ENCODE results near the gene TRIM5. TPM values are rescaled to one million over a fixed set of nuclear protein-coding genes. Genes with fewer than 3 reads are reported as not detected.

The TRIM5 gene
- total RNA-seq, 1 experiment from 2014 or later: 21.5 TPM

DNA sequence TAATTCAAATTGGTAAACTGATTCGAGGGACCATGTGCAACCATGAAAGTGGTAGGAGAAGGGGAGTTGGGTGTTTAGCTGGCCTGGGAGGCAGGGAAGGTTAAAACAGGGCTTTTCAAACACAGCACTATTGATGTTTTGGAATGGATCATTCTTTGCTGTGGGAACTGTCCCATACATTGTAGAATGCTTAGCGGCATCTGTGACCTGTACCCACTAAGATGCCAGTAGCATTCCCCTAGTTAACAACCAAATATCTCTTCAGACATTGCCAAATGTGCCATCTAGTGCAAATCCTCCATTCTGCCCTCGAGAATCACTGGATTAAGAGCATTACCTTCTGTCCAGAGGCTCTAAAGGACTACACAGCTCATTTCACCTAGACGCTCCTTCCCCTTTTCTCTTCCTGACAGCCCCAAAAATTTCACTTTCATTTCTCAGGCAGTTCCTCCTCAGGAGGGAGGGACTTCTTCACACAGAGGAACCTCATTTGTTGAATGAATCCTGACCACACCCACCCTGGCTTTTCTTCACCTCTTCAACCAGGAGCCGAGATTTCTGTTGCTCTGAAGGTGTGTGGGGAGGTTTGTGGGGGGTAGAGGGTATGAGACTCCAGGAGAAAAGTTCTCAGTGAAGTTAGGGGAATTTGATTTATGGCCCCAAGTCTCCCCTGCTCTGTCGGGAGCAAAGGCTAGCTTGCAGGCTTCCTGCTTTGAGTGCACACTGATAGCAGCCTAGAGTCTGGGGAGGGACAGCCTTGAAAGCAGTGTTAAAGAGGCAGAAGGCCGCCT lies 60.2 kb downstream of the TRIM5 start, which contains the start of gene TRIM34:
Gene TRIM34 (plus strand): TSS at position 513 of the 791 bp plus-strand sequence. CDS start 7,331 bp downstream, outside the sequence.
- Histone ChIP-seq H2BK12ac (ENCODE audit: insufficient read length, low read depth, low read length) (no peak within 1 kb of the TSS), H3K4me1 (ENCODE audit: insufficient read depth, low read length) (peaks cover 20% of the 10 kb centered on the region; the same call in 1 of the 2 replicates), H3K23ac (ENCODE audit: insufficient read length, low read depth, low read length) (no peak within 1 kb of the TSS), H2AFZ (ENCODE audit: low read length) (peak within 1 kb of the TSS; percentile 96), H3K27me3 (ENCODE audit: insufficient read depth, low read length) (no peaks in the 10 kb centered on the region), H4K20me1 (ENCODE audit: control insufficient read depth, insufficient read depth, insufficient read length) (no peaks in the 10 kb centered on the region), H3K9ac (ENCODE audit: extremely low read depth, insufficient read length, low read length) (no peak within 1 kb of the TSS), H4K91ac (ENCODE audit: insufficient read length, low read depth, low read length) (no peak within 1 kb of the TSS), H3K79me2 (ENCODE audit: insufficient read depth, low read length) (no peaks in the 10 kb centered on the region; the same call in 1 of the 2 replicates), H3K4ac (ENCODE audit: low read depth, low read length) (no peak within 1 kb of the TSS), H2BK120ac (ENCODE audit: low read depth, low read length, poor library complexity, severe bottlenecking) (no peak within 1 kb of the TSS), H3K14ac (ENCODE audit: insufficient read depth, low read length) (no peak within 1 kb of the TSS), H3K27ac (ENCODE audit: insufficient read length, low read depth, low read length) (no peak within 1 kb of the TSS), H3K23me2 (ENCODE audit: insufficient read length, low read depth, low read length, poor library complexity, severe bottlenecking) (no peaks in the 10 kb centered on the region), H2BK5ac (ENCODE audit: insufficient read length, low read length) (no peak within 1 kb of the TSS), H3K18ac (ENCODE audit: insufficient read length, low read depth, low read length) (no peak within 1 kb of the TSS), H4K5ac (ENCODE audit: insufficient read length, low read depth, low read length) (no peak within 1 kb of the TSS), H3T11ph (ENCODE audit: low read length) (no peak within 1 kb of the TSS), H2BK20ac (ENCODE audit: low read depth, low read length, poor library complexity, severe bottlenecking) (peak within 1 kb of the TSS; percentile 98), H3K79me1 (ENCODE audit: insufficient read depth, low read depth, low read length, poor library complexity, severe bottlenecking) (no peaks in the 10 kb centered on the region), H4K8ac (replicated peaks; ENCODE audit: insufficient read length, low read depth, low read length) (no peak within 1 kb of the TSS), H3K56ac (ENCODE audit: insufficient read length, low read depth, low read length) (no peak within 1 kb of the TSS), H2BK15ac (ENCODE audit: low read depth, low read length) (no peak within 1 kb of the TSS; the same call in 1 of the 2 replicates), H3K4me2 (ENCODE audit: insufficient read depth, insufficient read length, low read length) (peak within 1 kb of the TSS; percentile 44), H2AK5ac (ENCODE audit: insufficient read length, low read length) (no peak within 1 kb of the TSS), H3K9me3 (ENCODE audit: control insufficient read depth, low read depth, low read length) (no peaks in the 10 kb centered on the region)
- Mint-ChIP-seq H3K27me3 (ENCODE audit: low read depth) (0 out of 2 replicates have a peak, but pooled peaks cover 2% of the 10 kb centered on the region), H3K36me3 (ENCODE audit: insufficient read depth in 1 of 3, low read depth in 3 of 3) (no peaks in the 10 kb centered on the region), H3K9me3 (no peaks in the 10 kb centered on the region; a peak in 1 of 5 replicates), H3K4me3 (peak within 1 kb of the TSS; percentile 24 to 47; a peak in 4 of 5 replicates), H3K4me1 (peaks cover 28 to 33% of the 10 kb centered on the region in 2 experiments), H3K27ac (no peak within 1 kb of the TSS; a peak in 1 of 7 replicates)
- TF ChIP-seq, protein P1, sequence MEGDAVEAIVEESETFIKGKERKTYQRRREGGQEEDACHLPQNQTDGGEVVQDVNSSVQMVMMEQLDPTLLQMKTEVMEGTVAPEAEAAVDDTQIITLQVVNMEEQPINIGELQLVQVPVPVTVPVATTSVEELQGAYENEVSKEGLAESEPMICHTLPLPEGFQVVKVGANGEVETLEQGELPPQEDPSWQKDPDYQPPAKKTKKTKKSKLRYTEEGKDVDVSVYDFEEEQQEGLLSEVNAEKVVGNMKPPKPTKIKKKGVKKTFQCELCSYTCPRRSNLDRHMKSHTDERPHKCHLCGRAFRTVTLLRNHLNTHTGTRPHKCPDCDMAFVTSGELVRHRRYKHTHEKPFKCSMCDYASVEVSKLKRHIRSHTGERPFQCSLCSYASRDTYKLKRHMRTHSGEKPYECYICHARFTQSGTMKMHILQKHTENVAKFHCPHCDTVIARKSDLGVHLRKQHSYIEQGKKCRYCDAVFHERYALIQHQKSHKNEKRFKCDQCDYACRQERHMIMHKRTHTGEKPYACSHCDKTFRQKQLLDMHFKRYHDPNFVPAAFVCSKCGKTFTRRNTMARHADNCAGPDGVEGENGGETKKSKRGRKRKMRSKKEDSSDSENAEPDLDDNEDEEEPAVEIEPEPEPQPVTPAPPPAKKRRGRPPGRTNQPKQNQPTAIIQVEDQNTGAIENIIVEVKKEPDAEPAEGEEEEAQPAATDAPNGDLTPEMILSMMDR (conservative IDR thresholded peaks at IDR 0.05): no peak
- DNase-seq: peak; percentile 67
- WGBS (ENCODE audit: extremely low coverage, insufficient read length, low lambda C conversion rate): no CpG with 5 or more reads among the region's 7 CpGs
